GM19023 (cell line): ENCODE data around the gene OR1K1.
"Not testable (repeated sequence)": the region's sequence is repeated elsewhere in the genome, so short reads cannot be mapped to it uniquely, and the experiment has no call there.

Experiments
- ATAC-seq: cut with Tn5 transposase; IDR thresholded peaks from one replicate; pipeline ENCODE4 v1.9.1; 2021; ENCODE audit warnings: mild to moderate bottlenecking, moderate library complexity; ENCODE audit not compliant: unreplicated experiment

Gene OR1K1

GRCh38 chr9:122800066-122801060 lies at the start of gene OR1K1:
OR1K1 (plus strand) TSS chr9:122800123; CDS start chr9:122800123, 0 bp downstream.
- no peak for ATAC-seq

GRCh38 chr9:122754825-122755224 lies 45.1 kb upstream of the OR1K1 start:
- no peak for ATAC-seq

DNA sequence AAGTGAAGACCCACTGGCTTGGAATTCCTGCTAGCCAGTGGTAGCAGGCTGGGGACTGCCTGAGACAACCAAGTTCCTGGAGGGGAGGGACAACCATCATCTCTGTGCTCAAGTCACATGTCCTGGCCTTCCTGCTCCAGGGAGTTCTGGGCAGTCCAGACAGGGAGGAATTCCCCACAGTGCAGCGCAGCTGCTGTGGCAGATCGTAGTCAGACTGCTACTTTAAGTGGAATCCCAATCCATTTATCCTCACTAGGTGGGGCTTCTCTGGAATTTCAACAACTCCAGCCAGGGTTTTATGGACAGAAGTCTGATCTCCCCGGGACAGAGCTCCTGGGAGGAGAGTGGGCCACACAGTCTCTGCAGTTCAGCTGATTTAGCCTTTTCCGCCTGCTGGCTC lies 32.1 kb upstream of the OR1K1 start:
- no peak for ATAC-seq

DNA sequence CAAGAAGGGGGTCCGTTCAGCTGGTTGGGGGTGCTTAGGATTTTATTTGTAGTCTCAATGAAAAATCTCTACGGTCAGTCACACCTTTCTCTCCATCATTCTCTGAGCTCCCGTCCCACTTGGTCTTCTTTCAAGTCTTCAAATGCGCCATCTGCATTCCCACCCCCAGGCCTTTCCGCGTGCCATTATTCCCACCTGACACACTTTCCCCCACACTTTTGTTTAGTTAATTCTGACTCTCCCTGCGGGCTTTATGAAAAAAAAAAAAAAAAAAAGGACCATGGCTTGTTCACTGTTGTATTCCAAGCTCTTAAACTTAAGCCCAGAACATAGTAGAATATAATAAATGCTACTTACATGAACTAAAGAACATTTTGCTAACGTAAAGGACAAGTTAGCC lies 22.9 kb upstream of the OR1K1 start:
- ATAC-seq: no peak

- no peak for ATAC-seq
Measured at GRCh38 chr9:122777935-122778627, 21.8 kb upstream of the OR1K1 start.

DNA sequence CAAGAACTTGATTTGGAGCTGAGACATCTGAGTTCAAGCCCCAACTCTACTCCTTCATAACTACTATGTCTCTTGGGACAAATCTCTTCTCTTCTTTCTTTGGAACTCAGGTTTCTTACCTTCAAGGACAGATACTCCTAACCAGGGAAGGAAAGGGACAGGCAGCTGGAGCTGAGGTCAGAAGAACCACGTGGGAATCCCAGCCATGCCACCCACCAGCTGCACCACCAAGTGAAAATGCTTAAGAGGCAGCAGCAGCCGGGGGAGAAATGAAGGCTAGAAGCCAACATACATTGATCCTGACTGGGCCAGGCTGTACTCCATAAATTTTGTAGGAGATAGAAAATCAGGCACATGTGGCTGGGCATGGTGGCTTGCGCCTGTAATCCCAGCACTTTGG lies 20.7 kb upstream of the OR1K1 start:
- ATAC-seq: no peak

GRCh38 chr9:122780026-122780425 lies 19.9 kb upstream of the OR1K1 start:
- no peak for ATAC-seq

DNA sequence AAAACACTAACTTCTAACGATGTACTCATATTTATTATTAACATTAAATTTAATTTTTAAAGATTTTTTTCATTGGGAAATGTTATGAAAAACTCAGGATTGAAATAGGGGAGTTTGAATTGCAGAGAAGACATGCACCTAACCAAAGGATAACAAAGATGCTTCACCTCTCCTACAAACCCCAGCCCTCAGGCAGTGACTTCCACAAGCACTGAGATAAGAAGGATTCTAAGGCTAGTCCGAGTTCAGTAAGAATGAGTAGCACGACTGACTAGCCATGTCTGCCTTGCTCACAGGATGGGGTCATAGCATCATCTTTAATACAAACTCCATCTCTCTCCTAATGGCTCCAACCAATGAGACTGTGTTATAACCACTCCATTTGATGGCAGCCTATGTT lies 18.3 kb upstream of the OR1K1 start:
- ATAC-seq: no peak

GRCh38 chr9:122785269-122785668 lies 14.7 kb upstream of the OR1K1 start:
- ATAC-seq: no peak

DNA sequence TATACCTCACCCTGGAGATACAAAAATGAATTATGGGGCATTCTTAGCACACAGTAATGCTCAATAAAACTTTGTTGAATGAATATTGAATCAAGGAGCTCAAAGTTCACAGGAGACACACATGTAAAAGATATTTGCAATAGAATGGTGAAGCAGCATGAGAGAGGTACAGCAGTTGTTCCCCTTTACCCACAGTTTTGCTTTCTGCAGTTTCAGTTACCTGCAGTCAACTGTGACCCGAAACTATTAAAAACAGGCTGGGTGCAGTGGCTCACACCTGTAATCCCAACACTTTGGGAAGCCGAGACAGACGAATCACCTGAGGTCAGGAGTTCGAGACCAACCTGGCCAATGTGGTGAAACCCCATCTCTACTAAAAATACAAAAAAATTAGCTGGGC lies 13.6 kb upstream of the OR1K1 start:
- ATAC-seq: no peak

- no peak for ATAC-seq
Measured at GRCh38 chr9:122788831-122789230, 11.1 kb upstream of the OR1K1 start, which contains the start of gene OR5C1. OR5C1 (plus strand) TSS chr9:122788933; CDS start chr9:122788933, 0 bp downstream.

DNA sequence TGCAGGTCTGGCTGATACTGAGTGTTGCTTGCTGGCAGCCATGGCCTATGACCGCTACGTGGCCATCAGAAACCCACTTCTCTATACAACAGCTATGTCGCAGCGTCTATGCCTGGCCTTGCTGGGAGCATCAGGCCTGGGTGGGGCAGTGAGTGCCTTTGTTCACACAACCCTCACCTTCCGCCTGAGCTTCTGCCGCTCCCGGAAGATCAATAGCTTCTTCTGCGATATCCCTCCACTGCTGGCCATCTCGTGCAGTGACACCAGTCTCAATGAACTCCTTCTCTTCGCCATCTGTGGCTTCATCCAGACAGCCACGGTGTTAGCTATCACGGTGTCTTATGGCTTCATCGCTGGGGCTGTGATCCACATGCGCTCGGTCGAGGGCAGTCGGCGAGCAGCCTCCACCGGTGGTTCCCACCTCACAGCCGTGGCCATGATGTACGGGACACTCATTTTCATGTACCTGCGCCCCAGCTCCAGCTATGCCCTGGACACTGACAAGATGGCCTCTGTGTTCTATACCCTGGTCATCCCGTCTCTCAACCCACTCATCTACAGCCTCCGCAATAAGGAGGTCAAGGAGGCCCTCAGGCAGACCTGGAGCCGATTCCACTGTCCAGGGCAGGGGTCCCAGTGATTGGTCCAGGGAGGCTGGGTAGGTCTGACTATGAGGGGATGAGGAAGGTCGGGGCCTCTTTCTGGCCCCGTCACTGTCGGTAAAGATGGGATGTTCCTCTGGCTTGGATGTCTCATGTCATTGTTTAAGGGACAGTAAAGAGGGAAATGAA lies 10.5 kb upstream of the OR1K1 start:
- ATAC-seq: no peak

GRCh38 chr9:122791872-122792669 lies 7.9 kb upstream of the OR1K1 start:
- no peak for ATAC-seq

DNA sequence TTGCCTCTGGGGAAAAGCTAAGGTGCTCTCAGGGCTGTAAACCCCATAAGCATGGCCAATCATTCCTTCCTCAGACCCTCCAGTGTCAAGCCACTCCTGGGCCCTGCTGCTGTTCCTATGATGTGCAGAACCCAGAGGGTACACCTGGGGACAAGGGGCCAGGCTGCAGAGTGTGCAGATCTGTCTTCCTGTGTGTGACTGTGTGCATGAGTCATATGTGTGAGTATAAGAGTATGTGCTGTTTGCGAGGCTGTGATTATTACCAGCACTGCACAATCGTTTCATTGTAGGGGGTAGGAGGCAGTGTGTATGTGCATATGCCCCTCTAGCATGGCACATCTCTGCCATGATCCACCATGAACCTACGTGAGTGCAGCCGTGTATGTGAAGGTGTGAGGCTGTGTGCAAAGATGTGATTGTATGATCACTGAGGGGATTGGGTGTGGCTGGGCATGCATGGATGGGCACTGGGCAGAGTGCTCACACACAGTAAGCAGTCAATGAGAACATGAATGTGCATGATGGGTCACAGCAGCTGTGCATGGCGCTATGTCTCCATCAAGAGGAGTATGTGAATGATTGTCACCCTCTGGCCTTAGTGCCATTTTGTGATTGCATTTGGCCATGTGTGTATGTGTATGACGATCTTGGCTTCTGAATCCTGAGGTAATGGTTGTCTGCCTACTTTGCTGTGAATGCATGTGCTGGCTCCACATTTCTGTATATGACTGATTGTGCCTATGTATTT lies 2.4 kb upstream of the OR1K1 start:
- no peak for ATAC-seq

DNA sequence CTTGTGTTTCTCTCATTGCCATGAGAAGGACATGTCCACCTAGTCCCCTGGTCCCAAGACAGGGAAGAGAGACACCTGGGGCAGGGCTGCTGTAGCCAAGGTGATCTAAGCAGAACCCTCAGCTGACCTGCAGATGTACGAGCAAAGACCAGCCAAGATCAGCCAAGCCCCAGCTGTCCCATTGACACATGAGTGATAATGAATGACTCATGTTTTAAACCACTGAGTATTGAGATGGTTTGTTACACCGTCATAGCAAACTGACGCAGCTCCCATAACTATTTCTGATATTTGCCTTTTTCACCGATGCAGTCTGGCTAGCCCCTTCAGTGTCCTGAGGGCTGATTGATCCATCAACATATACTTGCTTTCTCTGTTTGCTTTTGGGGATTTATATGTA lies 6.7 kb downstream of the OR1K1 start:
- ATAC-seq: no peak

- ATAC-seq: no peak
Measured at GRCh38 chr9:122807271-122807900, 7.5 kb downstream of the OR1K1 start.

- no peak for ATAC-seq
Measured at GRCh38 chr9:122808141-122808540, 8.2 kb downstream of the OR1K1 start.

DNA sequence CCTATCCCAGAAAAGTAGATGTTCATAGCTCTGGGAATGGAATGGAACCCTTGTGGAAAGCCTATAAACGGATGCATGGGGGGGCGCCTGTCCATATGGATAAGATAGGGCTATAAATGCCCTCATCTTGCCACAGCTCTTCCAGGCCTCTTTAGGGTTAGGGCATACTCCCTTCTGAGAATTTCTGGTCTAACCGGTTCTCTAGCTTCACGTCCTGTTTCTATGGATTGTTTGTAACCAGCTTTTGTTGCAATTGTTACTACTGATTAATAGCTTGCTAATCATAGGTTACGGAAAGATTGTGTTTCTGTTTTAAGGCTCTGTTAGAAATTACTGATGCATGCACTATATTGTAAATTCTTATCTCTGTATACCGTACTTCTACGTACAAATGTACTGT lies 9.3 kb downstream of the OR1K1 start:
- not testable (repeated sequence) for ATAC-seq

GRCh38 chr9:122810306-122810946 lies 10.5 kb downstream of the OR1K1 start:
- peak; percentile 76 for ATAC-seq
